Smooth muscle cell of the brain vasculature (primary cell): ENCODE results near the gene NR3C1.
A peak's percentile ranks its signal among the peaks of the same experiment; 100 is the strongest.

Experiments
- DNase-seq: peaks from one replicate; pipeline ENCODE4 v3.0.0-alpha.2; 2012; ENCODE audit warnings: low read depth, low spot score

Gene NR3C1

GRCh38 chr5:143426437-143426991 is 23.0 kb upstream of the NR3C1 start:
- no peak for DNase-seq

DNA sequence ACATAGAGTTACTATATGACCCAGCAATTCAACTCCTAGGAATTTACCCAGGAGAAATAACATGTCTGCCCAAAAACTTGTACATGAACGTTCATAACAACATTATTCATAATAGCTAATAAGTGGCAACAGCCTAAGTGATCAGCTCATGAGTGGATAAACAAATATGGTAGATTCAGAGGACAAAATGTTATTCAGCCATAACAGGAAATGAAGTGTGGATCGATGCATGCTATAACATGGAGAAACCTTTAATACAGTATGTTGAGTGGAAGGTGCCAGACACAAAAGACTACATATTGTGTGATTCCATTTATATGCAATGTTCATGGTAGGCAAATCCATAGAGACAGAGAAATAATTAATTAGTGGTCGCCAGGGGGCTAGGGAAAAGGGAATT is 22.3 kb upstream of the NR3C1 start:
- DNase-seq = no peak

DNA sequence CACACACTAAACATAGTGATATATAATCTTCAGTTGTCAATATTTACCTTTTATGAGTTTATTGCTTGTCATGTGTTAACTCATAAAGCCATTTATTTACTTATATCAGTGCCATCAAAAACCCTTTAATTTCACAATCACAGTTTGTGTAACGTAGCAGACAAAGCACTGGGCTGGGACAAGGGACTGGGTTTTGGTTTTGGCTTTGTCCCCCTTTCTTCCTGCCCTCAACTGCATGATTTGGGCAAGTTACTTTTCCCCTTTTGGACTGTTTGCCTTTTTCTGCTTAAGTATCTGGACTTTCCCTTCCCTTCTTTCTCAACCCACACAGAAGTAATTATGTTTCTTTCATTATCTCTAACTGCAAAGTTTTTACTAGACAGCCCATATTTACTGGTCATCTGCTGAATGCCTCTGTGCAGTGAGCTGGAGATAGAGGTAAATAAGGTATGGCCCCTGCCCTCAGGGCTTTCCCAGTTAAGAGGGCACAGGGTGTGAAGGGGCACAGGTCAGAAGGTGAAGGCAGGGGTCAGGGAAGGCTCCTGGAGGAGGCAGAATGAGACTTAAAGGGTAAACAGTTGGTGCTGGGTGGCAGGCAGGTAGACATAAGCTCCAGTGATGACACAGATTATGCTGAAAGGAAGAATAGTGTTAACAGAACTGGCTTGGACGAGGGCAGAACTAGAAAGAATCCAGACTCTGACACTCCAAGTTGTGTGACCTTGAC is 14.8 kb upstream of the NR3C1 start:
- no peak for DNase-seq

GRCh38 chr5:143417503-143418139 is 14.1 kb upstream of the NR3C1 start:
- no peak for DNase-seq

DNA sequence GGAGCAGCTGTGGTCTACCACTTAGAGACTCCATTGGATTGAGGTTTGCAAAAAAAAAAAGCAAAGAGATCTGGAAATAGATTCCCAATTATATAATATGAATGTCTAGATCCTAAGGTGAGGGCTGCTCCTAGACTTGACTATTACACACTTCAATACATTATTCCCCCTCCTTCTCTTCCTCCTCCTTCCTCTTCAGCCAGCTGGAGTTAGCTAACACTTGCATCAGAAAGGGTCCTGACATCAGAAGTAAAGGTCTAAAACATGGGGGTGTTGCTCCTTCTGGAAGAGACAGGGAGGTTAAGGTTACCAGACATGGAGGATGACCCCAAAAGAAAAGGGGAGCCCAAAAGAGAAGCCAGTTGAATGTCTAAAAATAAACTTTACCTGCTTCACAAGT is 12.9 kb upstream of the NR3C1 start:
- DNase-seq = no peak

DNA sequence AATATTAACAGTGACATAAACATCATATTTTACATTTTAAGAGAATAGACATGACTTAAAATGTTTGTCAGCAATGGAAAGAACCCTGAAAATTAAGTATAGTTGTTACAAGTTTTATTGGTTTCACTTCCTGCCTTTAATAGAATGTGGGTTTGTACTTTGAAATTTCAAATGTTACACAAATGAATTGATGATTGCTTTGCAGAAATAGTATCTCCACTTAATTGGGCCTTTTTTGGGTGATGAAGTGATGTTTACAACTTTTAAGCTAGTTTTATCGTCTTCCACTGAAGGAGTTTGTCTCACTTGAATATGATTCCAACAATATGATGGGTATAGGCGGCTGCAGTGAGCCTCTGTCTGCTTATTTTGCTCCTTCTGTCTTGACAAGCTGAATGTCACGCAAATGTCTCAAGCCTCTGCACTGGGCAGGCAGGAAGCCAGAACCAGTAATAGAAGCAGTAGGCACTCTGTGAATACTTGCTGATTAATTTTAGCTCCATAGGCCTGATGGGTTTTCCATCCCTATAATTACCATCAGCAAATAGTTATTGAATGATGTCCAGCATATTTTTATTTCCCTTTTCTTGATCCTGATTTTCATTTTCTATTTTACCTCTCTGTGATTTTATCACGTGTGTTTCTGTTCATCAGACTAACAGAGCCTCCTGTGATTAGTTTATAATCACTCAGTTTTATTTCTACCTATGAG is 10.6 kb upstream of the NR3C1 start:
- DNase-seq = no peak

GRCh38 chr5:143412661-143413342 is 9.3 kb upstream of the NR3C1 start:
- no peak for DNase-seq

DNA sequence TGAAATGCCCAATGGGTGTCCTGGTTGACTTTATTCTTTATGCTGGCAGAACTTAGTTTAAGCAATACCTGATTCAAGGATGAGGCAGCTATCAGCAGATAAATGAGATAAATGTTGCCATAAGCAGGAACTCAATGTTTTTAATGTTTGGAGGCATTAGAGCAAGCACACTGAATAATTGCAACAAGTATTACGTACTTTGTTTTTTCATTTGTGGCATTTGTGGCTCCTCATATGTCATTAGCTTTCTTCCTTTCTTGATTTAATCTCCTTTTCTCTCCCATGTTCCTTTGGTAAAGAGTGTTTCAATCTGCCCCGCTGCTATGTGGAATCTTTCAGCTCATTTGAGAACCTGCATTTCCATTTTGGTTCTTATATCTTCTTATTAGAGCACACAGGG is 6.4 kb upstream of the NR3C1 start:
- no peak for DNase-seq

GRCh38 chr5:143406408-143406807 is 2.9 kb upstream of the NR3C1 start:
- no peak for DNase-seq

- no peak for DNase-seq
These were observed 2.3 kb upstream of the NR3C1 start for GRCh38 chr5:143405849-143406098.

GRCh38 chr5:143405063-143405848 is 1.8 kb upstream of the NR3C1 start:
- peak; percentile 63 for DNase-seq

- peak; percentile 86 for DNase-seq
These were observed 1.1 kb upstream of the NR3C1 start for GRCh38 chr5:143404416-143405062.

DNA sequence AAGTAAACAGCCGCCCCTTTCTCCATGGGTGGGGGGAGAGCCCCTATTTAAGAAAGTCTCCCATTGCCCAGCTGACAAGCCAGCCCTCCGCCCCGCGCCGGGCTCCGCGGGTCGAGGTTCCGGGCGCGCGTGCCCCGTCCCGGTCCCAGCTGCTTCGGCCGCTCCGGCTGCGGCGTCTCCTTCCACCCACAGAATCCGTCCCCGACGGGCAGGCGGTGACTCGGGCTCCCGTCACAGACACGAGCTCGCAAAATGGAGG is 223 bp downstream of the NR3C1 start:
- no peak for DNase-seq

DNA sequence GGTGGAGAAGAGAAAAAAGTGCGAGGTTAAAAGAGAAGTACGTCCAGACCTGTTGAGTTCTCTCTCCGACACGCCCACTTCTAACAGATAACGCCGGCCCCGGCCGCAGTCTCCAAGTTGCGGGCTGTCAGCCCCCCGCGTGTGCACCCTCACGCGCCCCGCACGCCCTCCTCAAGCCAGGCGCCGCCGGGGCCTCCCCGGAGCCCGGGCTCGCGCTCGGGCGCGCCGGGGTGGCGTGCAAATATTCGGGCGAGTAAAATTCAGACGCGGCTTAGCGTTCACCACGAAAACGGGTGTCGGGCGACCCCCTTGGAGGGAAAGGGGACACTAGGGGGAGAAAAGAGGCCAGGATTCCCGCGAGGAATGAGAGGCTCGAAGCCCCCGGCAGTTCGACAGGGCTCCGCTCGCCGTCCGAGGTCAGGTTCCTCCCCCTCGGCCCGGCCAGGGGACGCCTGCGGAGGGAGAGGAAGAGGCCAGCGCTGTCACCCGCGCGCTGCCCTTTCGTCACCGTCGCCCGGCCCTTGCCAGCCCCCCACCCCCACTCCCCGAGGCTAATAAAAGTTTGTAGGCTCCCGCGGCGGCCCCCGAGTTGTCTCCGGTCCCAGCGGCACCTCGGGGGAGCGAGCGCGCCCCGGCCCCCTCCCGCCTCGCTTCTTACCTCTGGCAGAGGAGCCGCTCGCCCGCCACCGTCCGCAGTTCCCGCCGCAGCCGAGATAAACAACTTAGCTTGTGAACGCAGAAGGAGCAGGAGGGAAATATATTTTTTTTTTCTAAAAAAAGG is 743 bp downstream of the NR3C1 start:
- no peak for DNase-seq

DNA sequence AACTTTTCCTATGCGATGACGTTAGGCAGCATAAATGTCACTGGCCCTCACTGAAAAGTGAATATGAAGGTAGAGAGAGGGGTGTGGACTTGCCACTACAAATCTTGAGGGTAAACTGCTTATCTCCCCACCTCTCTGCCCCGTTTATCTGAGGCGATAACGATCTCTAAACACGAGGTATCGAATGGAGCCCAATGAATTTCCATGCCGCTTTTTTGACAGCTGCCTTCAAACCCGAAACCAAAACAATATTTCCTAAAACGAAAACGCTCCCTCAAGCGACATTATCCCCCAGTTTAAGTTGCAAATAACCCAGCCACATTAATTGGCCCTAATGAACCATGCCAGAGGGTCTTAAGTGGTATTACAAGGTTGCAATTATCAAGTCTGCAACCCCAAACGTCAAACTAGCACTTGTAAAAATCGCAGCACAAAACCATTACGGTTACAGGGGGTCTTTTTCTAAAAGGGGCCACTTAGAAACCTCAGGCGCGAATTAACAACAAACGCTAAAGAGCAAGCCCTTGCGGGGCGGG is 1.4 kb downstream of the NR3C1 start:
- DNase-seq = no peak

- DNase-seq = no peak
These were observed 2.1 kb downstream of the NR3C1 start for GRCh38 chr5:143401227-143402016.

GRCh38 chr5:143400541-143401226 is 2.8 kb downstream of the NR3C1 start:
- no peak for DNase-seq

- DNase-seq = no peak
These were observed 3.6 kb downstream of the NR3C1 start for GRCh38 chr5:143399616-143400540.
